C4-2B (cell line): ENCODE measurements around the gene TUBA3C.

Source experiments
- ZFX ChIP-seq: fragments of 450-650 bp; IDR thresholded peaks from 2 replicates; pipeline ENCODE4 v1.6.1; 2017
- TF ChIP-seq, protein P1 (sequence below): fragments of 450-650 bp; conservative IDR thresholded peaks from 2 replicates; pipeline ENCODE4 v1.5.1; 2017; ENCODE audit warnings: mild to moderate bottlenecking

DNA sequence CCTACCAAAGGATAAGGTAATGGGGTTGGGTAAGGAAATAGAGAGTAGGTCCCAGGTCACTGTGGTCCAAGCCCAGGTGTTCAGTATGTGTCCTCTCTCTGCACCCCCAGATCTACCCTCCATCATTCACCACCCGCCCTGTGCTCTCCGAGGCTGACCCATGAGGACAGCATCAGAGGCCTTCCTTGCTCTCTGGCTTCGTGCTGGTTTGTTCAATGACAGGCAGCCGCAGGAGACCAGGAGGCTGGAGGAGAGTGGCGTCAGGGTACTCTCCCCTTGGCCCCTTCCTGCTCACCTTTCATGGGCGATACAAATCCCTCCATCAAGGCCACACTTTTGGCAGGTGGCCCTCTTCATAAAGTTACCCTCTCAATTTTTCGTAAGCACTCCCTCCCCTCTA, 1.7 kb downstream of the TUBA3C start:
- TF ChIP-seq, protein P1, sequence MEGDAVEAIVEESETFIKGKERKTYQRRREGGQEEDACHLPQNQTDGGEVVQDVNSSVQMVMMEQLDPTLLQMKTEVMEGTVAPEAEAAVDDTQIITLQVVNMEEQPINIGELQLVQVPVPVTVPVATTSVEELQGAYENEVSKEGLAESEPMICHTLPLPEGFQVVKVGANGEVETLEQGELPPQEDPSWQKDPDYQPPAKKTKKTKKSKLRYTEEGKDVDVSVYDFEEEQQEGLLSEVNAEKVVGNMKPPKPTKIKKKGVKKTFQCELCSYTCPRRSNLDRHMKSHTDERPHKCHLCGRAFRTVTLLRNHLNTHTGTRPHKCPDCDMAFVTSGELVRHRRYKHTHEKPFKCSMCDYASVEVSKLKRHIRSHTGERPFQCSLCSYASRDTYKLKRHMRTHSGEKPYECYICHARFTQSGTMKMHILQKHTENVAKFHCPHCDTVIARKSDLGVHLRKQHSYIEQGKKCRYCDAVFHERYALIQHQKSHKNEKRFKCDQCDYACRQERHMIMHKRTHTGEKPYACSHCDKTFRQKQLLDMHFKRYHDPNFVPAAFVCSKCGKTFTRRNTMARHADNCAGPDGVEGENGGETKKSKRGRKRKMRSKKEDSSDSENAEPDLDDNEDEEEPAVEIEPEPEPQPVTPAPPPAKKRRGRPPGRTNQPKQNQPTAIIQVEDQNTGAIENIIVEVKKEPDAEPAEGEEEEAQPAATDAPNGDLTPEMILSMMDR: no peak
- TF ChIP-seq ZFX: no peak
